HG02973 (cell line): Measurements from ENCODE around the gene DBF4.
"Not testable (repeated sequence)": the region's sequence is repeated elsewhere in the genome, so short reads cannot be mapped to it uniquely, and the experiment has no call there.

Experiments used
- ATAC-seq: cut with Tn5 transposase; IDR thresholded peaks from one replicate; pipeline ENCODE4 v1.9.1; 2021; ENCODE audit warnings: moderate library complexity; ENCODE audit not compliant: unreplicated experiment

DBF4 gene

GRCh38 chr7:87878208-87878735, 2.0 kb downstream of the DBF4 start:
- no peak for ATAC-seq

DNA sequence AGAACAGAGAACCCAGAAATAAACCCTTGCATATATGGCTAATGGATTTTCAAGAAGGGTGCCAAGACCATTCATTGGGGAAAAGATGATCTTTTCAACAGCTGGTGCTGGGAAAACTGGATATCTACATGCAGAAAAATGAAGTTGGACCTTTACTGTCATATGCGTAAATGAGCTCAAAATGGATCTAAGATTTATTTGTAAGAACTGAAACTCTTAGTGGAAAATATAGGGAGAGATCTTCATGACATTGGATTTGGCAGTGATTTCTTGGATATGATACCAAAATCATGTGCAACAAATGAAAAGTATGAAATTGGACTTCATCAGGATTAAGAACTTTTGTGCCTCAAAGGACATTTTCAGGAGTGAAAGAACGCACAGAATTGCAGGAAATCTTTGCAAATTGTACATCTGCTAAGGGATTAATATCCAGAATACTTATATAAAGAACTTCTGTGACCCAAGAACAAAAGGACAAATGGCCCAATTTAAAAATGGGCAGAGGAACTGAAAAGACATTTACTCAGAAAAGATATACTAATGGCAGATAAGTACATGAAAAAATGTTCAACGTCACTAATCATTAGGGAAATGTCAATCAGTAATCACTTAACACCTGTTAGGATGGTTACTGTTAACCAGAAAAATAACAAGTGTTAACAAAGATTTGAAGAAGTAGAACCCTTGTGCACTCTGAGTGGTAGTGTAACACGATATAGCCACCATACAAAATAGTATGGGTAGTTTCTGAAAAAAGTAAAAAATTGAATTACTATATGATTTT, 6.1 kb downstream of the DBF4 start:
- no peak for ATAC-seq

DNA sequence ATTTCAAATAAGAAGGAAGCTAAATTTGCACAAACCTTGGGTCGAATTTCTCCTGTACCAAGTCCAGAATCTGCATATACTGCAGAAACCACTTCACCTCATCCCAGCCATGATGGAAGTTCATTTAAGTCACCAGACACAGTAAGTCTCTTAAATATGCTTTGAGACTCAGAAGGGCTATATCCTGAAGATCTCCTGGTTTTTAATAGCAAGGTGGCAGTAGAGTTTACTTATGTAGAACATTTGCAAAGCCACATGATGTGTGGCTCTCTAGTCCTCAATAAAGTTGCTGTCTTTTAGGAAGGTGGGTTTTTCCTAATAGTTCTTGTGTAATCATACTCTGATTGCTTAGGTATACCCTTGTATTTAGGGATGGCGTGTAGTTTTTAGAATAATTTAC, 8.7 kb downstream of the DBF4 start:
- ATAC-seq, result no peak

GRCh38 chr7:87886875-87887274, 10.6 kb downstream of the DBF4 start:
- ATAC-seq, result no peak

DNA sequence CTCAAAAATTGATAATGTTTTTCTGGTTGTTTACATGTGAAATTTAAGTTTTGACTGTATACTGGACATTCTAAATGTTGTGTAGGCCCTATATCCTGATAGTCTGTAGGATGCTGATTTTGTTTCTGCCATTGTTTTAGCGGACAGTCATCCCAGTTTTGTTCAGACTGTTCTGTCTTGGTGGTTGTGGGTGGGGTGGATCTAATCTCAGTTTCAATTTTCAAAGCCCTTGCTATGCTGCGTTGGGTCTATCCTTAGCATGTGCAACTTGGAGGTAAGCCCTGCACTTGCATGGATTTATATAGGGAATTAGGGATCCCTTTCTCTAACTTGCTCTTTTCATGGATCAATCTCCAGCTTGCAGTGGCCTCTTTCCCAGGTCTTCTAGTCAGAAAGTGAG, 19.1 kb downstream of the DBF4 start:
- ATAC-seq, result no peak

DNA sequence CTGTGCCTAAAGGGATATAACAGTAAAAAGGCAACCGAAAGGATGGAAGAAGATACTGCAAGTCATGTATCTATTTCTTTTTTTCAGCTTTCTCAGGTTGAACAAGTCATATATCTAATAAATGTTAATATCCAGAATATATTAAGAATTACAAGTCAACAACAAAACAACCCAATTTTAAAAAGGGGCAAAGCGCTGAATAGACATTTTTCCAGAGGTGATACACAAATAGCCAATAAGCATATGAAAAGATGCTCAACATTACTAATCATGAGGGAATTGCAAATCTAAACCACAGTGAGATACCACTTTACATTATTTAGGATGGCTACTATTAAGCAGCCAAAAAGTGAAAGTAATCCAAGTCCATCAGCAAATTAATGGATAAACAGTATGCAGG, 23.0 kb downstream of the DBF4 start:
- no peak for ATAC-seq

DNA sequence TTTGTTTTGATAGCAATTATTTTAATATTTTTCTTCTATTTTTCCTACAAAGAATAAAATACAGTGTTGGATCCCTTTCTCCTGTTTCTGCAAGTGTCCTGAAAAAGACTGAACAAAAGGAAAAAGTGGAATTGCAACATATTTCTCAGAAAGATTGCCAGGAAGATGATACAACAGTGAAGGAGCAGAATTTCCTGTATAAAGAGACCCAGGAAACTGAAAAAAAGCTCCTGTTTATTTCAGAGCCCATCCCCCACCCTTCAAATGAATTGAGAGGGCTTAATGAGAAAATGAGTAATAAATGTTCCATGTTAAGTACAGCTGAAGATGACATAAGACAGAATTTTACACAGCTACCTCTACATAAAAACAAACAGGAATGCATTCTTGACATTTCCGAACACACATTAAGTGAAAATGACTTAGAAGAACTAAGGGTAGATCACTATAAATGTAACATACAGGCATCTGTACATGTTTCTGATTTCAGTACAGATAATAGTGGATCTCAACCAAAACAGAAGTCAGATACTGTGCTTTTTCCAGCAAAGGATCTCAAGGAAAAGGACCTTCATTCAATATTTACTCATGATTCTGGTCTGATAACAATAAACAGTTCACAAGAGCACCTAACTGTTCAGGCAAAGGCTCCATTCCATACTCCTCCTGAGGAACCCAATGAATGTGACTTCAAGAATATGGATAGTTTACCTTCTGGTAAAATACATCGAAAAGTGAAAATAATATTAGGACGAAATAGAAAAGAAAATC, 31.0 kb downstream of the DBF4 start:
- not testable (repeated sequence) for ATAC-seq

DNA sequence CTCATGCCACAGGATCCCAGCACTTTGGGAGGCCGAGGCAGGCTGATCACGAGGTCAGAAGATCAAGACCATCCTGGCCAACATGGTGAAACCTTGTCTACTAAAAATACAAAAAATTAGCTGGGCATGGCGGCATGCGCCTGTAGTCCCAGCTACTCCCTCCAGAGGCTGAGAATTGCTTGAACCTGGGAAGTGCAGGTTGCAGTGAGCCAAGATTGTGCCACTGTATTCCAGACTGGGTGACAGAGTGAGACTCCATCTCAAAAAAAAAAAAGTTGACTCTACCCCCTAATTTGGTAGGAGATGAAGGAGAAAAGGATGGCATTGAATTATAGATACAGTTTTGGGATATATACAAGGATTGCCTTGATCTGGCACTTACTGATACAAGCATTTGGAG, 32.5 kb downstream of the DBF4 start:
- not testable (repeated sequence) for ATAC-seq

DNA sequence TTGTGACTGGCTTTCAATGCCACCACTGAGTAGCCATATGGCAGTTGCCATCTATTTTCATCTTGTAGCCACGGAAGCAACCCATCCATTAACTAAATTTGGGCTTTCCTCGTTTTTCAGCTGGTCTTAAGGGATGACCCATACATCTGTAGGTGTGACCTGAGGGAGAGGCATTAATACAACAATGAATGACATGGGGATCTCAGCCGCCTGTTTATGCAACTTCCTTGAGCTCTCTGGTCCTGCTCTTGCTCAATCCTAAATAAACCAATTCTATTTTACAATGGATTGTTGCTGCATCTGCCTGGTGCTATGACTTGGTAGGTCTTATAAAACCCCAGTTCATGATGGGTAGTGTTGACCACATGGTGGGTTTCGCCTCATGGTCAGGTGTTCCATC, 35.8 kb downstream of the DBF4 start:
- ATAC-seq, result no peak

- no peak for ATAC-seq
Measured at GRCh38 chr7:87918740-87919139, 42.4 kb downstream of the DBF4 start.

DNA sequence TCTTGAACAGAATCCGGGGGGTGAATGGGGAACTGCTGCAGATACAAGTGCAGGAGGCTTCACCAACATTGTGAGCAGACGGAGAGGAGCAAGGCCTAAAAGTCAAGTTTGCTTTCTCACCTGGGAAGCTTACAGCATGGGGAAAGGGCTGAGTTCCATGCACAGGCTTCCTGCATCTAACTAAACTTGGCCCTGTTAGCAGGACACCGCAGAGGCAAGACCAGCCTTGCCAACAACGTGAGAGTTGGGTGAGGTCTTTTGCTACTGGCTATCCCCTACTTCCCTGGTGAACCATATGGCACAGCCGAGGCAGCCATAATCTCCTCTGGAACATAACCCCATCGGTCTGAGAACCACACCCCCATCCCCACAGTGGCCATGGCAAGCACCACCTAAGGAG, 43.6 kb downstream of the DBF4 start:
- ATAC-seq, result no peak

GRCh38 chr7:87920578-87920977, 44.3 kb downstream of the DBF4 start:
- ATAC-seq, result no peak

DNA sequence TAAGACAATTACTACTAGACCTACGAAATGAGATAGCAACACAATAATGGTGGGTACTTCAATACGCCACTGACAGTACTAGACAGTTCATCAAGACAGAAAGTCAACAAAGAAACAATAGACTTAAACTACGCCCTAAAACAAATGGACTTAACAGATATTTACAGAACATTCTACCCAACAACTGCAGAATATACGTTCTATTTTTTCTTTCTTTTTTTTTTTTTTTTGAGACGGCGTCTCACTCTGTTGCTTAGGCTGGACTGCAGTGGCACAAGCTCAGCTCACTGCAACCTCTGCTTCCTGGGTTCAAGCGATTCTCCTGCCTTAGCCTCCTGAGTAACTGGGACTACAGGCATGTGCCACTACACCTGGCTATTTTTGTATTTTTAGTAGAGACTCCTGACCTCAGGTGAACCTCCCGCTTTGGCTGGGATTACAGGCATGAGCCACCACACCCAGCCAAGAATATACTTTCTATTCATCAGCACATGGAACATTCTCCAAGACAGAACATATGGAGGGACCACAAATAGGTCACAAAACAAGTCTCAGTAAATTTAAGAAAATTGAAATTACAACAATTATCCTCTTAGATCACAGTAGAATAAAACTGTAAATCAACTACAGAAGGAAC, 46.6 kb downstream of the DBF4 start:
- ATAC-seq, result not testable (repeated sequence)

DNA sequence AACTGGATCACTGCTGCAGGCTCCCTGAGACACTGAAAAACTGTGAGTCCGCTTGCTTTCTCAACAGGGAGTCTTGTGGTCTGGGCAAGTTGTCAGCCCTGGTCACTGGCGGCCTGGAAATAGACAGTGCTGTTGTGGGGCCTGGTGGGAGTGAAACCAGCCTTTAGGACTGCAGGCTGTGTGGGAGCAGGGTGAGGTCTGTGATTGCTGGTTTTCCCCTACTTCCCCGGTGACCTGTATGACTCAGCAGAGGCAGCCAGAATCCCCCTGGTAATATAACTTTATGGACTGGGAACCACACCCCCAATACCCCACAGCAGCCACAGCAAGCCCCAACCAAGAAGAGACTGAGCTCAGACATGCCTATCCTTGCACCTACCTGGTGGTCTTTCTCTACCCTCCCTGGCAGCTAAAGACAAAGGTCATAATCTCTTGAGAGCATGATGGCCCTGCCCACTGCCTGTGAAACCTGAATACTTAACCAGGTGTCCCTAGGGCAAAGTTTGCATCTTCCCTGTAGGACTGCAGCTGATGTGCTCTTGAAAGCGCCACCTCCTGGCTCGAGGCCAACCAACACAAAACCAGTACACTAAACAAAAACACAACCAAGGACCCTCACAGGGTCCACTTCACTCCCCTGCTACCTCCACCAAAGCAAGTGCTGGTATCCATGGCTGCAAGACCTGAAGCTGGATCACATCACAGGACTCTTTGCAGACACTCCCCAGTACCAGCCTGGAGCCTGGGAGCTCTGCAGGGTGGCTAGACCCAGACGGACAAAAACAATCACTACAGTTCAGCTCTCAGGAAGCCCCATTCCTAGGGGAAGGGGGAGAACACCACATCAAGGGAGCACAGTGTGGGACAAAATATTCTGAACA, 50.5 kb downstream of the DBF4 start:
- ATAC-seq, result peak; percentile 99

GRCh38 chr7:87933605-87933952, 57.3 kb downstream of the DBF4 start:
- ATAC-seq, result peak; percentile 28

- ATAC-seq, result peak; percentile 97
Measured at GRCh38 chr7:87933953-87934698, 57.8 kb downstream of the DBF4 start, which contains the start of gene ADAM22. Gene ADAM22 (plus strand): TSS chr7:87934251. CDS start chr7:87934466, 215 bp downstream.

DNA sequence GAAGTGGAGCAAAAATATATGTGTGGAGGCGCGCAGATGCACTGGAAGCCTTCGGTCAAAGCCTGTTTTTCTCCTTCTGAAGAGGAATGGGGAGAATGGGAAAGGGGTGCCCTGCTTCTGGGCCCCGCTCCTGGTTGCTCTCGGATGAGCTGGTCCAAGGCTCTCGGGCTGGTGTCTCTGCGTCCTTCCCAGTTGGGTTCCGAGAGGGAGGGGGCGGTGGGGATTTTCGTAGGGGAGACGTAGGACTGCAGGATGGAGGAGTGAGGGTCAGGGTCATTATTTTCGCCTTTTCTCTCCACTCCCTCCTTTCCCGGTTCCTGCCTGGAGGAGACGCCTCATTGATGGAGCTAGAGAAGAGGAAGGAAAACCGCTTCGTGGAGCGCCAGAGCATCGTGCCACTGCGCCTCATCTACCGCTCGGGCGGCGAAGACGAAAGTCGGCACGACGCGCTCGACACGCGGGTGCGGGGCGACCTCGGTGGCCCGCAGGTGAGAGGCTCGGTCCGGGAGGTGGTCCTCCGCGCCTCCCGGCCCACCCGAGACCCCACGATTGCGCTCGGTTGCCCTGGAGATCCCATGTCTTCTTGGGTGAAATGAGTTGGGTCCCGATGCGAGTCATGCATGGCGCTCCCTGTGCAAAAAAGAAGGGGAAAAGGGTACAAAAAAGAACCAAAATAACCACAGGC, 58.5 kb downstream of the DBF4 start:
- ATAC-seq, result peak; percentile 0

DNA sequence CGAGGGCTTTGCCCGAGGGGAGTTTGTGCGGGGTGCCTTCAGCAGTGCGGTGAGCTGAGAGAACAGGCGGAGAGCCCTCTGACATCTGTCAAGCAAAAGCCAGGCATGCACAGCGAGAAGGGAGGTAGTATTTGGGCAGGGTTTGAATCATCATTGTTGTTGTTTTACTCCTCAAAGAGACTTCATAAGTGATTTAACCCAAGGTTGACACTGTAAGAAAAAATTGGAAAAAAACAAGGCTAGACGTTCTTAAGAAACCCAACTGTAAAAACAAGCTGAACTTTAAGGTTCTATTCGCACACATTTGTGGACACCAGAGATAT, 59.1 kb downstream of the DBF4 start:
- no peak for ATAC-seq

GRCh38 chr7:87941138-87941537, 64.8 kb downstream of the DBF4 start:
- ATAC-seq, result no peak

GRCh38 chr7:87944547-87944946, 68.3 kb downstream of the DBF4 start:
- no peak for ATAC-seq
